ENCODE data around the gene LRRC74A.

GRCh38 chr14:76820700-76821099 is 5.5 kb upstream of the LRRC74A start:
- no peak for TF ChIP-seq NFYB (IDR thresholded peaks at IDR 0.05; ENCODE audit: extremely low read depth, insufficient read length)
- TF ChIP-seq MYC (IDR thresholded peaks at IDR 0.05; ENCODE audit: low read depth, low read length) = no peak
- no peak for TF ChIP-seq MYC (CRISPR knock-in tag; IDR thresholded peaks at IDR 0.05; ENCODE audit: borderline replicate concordance, low read depth)
- no peak for TF ChIP-seq GMEB1 (CRISPR knock-in tag; IDR thresholded peaks at IDR 0.05)
- no peak for TF ChIP-seq ZNF609 (CRISPR knock-in tag; IDR thresholded peaks at IDR 0.05; ENCODE audit: borderline replicate concordance)

Measured in K562 (cell line).